C4-2B (cell line): ENCODE data around the gene PDZD8.

Experiments
- H3K27ac ChIP-seq: fragments of 450-650 bp; 2 replicates; pipeline ENCODE4 v1.5.1; 2017
- CTCF ChIP-seq: fragments of 450-650 bp; conservative IDR thresholded peaks from 2 replicates; pipeline ENCODE4 v1.5.1; 2017; ENCODE audit warnings: mild to moderate bottlenecking
- ZFX ChIP-seq: fragments of 450-650 bp; IDR thresholded peaks from 2 replicates; pipeline ENCODE4 v1.6.1; 2017

The PDZD8 gene

DNA sequence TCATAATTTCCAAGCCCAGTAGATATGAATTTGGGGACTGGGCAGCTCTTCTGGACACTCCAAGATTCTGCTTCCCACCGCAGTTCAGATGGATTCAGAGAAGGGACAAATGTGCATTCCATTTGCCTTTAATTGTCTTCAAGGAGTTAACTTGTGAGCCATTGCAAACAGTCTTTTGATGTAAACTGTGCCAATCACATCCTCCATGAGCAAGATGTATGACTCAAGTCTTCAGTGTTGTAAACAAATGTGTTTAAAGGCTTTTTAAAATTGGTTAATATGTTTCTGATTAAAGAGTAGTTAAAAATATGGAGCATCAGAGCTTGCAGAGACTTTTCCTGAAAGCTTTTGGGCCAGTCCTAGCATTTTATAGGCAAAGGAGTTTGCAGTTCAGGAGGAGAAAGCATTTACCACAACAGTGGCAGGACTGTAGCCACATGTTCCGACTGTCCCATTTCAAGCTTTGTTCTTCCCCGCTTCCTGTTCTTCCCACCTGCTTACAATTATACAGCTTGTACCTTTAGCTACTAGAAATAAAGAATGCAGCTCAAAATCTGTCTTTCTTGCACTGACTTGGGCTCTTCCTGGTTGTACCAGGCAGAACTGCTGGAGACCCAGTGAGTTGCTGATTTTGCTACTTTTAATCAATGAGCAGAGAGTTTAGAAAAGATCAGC, 128.1 kb downstream of the PDZD8 start:
- no peak for TF ChIP-seq CTCF
- TF ChIP-seq ZFX: no peak
- H3K27ac ChIP-seq: no peak overlapping the region

DNA sequence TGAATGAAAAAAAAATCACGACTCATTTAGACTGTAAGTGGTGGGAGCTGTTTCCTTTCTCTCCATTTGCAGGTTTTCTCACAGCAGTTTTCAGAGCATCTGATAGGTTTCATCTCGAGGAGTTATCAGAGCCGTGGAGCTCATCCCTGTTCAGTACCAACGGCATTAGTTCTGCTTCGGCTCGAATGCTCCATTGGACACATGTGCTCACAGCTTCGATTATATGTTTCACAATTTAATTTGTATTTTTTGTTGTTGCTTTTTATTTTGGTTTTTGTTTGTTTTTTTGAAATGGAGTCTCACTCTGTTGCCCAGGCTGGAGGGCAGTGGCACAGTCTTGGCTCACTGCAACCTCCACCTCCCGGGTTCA, 132.8 kb downstream of the PDZD8 start:
- no peak overlapping the region for H3K27ac ChIP-seq
- TF ChIP-seq CTCF: no peak
- no peak for TF ChIP-seq ZFX

DNA sequence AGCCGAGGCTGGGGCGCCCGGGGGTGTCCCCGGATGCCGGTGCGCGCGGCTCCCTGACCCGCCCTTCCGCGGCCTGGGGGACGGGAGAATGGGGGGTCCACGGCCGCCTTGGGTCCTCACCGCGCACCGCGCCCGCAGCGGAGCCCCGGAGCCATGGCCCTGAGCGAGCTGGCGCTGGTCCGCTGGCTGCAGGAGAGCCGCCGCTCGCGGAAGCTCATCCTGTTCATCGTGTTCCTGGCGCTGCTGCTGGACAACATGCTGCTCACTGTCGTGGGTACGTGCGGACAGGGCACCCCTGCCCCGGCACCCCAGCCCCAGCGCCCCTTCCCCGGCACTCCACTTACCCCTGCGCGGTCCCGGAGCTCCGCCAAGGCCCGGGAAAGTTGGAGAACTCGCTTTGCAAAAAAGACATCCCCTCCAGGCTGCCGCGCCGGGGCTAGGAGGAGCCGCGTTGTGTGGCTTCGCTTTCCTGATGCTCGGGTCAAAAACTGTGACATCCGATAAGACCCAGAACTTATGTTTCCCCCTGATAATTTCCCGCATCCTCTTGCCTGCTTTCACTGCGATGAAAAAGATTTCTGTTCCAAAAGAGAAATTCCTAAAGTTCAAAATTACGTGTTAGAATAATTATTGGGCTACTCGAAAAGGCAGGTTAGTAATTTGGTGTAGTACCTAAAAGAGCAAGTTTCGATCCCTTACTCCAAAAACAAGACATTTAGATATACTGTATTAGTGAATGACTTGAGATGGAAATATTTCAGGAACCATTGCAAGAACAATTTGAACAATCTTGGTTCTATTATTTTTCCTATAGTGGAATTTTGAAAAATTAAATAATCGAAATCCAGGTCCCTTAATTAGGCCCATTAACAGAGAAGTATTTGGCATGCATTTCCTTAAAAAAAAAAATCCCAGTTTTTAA, 133.4 kb downstream of the PDZD8 start:
- TF ChIP-seq CTCF (no peak), ZFX (no peak)
- H3K27ac ChIP-seq: no peak overlapping the region

DNA sequence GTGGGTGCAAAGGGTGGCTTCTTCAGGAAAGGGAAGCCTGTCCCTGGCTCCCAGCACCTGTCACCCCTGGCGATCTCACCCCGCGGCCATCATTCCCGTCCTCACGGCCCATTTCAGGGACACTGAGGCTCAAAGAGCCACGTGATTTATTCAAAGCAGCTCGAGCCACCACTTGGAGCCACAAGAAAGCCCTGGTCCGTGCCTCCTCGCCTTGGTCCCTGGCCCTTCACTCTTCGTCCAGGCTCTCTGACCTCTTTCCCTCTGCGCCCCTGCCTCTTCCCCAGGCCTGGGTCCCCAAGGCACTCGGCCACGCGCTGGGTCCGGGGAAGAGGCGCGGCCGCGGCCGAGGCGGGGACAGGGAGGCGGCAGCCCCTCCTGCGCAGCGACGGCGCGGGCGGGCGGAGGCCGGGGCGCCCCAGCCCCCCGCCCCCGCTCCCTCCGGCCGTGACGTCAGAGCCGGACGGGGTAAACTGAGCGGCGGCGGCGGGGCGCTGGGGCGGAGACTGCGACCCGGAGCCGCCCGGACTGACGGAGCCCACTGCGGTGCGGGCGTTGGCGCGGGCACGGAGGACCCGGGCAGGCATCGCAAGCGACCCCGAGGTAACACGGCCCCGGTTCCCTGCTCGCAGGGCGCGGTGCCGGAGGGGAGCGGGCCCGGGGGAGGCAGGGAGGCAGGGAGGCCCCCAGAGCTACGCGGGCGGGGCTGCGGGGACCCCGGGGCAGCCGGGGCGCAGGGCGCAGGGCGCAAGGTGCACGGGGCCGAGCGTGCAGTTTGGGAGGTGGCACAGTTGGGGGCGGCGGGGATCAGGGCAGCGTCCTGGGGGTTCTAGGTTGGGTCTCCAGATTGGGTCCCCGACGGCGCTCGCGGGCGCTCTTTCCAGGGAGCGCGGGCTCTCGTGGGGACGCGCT, 134.4 kb downstream of the PDZD8 start, which contains the start of gene SLC18A2:
SLC18A2 (plus strand) TSS at position 494 of the 909 bp plus-strand sequence. CDS start 580 bp downstream, outside the sequence.
- TF ChIP-seq CTCF: no peak
- TF ChIP-seq ZFX: no peak
- H3K27ac ChIP-seq: no peak within 1 kb of the TSS

- no peak for TF ChIP-seq ZFX
- no peak for TF ChIP-seq CTCF
- H3K27ac ChIP-seq: no peak overlapping the region
Measured at GRCh38 chr10:117239721-117240620, 135.3 kb downstream of the PDZD8 start.

- TF ChIP-seq ZFX (no peak), CTCF (no peak)
- no peak overlapping the region for H3K27ac ChIP-seq
Measured at GRCh38 chr10:117239051-117239450, 136.2 kb downstream of the PDZD8 start.
